ENCODE results near the gene PER3. TPM values are rescaled to one million over a fixed set of nuclear protein-coding genes. Genes with fewer than 3 reads are reported as not detected.

PER3 gene
- total and polyA plus RNA-seq, 2 of the 4 experiments (the other 2 are of a cell fraction) = 3.4 to 4.2 TPM

- DNase-seq (no peak), ATAC-seq (ENCODE audit: low read depth) (no peak)
- intact Hi-C loops (cut with micrococcal nuclease) = no loop called here
- no peak overlapping the region for H2AFZ ChIP-seq (replicated peaks; ENCODE audit: low read length, poor library complexity)
- H3K4ac ChIP-seq (ENCODE audit: low read depth, low read length) = no peak overlapping the region
- no peak overlapping the region for H2AK5ac ChIP-seq (ENCODE audit: low read depth, low read length)
- H4K91ac ChIP-seq (ENCODE audit: insufficient read depth, low read depth, low read length) = no peak overlapping the region
- no TSS peak for BruUV-seq (replicated peaks)
- no peak overlapping the region for H3K4me3 ChIP-seq (ENCODE audit: insufficient read depth, low read depth, low read length)
- CTCF ChIA-PET = interaction anchor here (0.6 kb wide), 1 partner anchor 15 kb away, joined by 3 read pairs; no protein-coding TSS in a partner anchor
- POLR2A ChIA-PET (ENCODE audit: unreplicated experiment) = no interaction called here
- in situ Hi-C loops (cut with MboI; ENCODE audit: low sequenced_read_pairs) = no loop called here
- no peaks in the 10 kb centered on the region for H3K79me1 ChIP-seq (ENCODE audit: low read depth in 1 of 2, low read length in 2 of 2)
- no peak overlapping the region for H2BK5ac ChIP-seq (ENCODE audit: low read depth, low read length, poor library complexity, severe bottlenecking)
- dilution Hi-C loops (cut with HindIII; ENCODE audit: low sequenced_read_pairs, unreplicated experiment) = no loop called here
- H4K8ac ChIP-seq (ENCODE audit: low read depth in 2 of 2, low read length in 2 of 2) = no peak overlapping the region
- H4K20me1 ChIP-seq (ENCODE audit: insufficient read depth, low read length) = no peaks in the 10 kb centered on the region
- H3K14ac ChIP-seq (replicated peaks; ENCODE audit: low read depth, low read length) = no peak overlapping the region
- H2BK120ac ChIP-seq (ENCODE audit: low read depth, low read length) = no peak overlapping the region
- no peaks in the 10 kb centered on the region for H3K9me1 ChIP-seq (ENCODE audit: insufficient read depth, low read length)
- TF ChIP-seq RCOR1 (IDR thresholded peaks at IDR 0.05; ENCODE audit: insufficient replicate concordance, low read length) (no peak), SMC3 (IDR thresholded peaks at IDR 0.05; ENCODE audit: low read depth, low read length) (no peak), MAFK (IDR thresholded peaks at IDR 0.05; ENCODE audit: low read depth, low read length) (no peak), FOS (IDR thresholded peaks at IDR 0.05; ENCODE audit: low read depth, low read length) (no peak), MXI1 (IDR thresholded peaks at IDR 0.05; ENCODE audit: borderline replicate concordance, low read depth, low read length) (no peak), BHLHE40 (IDR thresholded peaks at IDR 0.05; ENCODE audit: low read depth, low read length) (no peak), RAD21 (IDR thresholded peaks at IDR 0.05; ENCODE audit: low read length) (no peak), NFE2L2 (IDR thresholded peaks at IDR 0.05; ENCODE audit: low read depth, low read length) (no peak), CTCF (conservative IDR thresholded peaks at IDR 0.05; ENCODE audit: low read depth, low read length) (no peak), MAZ (IDR thresholded peaks at IDR 0.05; ENCODE audit: borderline replicate concordance, low read depth, low read length) (no peak), RFX5 (IDR thresholded peaks at IDR 0.05; ENCODE audit: low read depth, low read length) (no peak), POLR2A (IDR thresholded peaks at IDR 0.05; ENCODE audit: low read depth, low read length) (no peak), CHD1 (IDR thresholded peaks at IDR 0.05; ENCODE audit: low read depth, low read length) (no peak), CEBPB (IDR thresholded peaks at IDR 0.05; ENCODE audit: low read depth, low read length) (no peak), USF2 (IDR thresholded peaks at IDR 0.05; ENCODE audit: low read depth, low read length) (no peak)
- TF ChIP-seq, protein P1, sequence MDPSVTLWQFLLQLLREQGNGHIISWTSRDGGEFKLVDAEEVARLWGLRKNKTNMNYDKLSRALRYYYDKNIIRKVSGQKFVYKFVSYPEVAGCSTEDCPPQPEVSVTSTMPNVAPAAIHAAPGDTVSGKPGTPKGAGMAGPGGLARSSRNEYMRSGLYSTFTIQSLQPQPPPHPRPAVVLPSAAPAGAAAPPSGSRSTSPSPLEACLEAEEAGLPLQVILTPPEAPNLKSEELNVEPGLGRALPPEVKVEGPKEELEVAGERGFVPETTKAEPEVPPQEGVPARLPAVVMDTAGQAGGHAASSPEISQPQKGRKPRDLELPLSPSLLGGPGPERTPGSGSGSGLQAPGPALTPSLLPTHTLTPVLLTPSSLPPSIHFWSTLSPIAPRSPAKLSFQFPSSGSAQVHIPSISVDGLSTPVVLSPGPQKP (IDR thresholded peaks at IDR 0.05; ENCODE audit: borderline replicate concordance, low read depth, low read length) = no peak
- no peak overlapping the region for H3K23ac ChIP-seq (ENCODE audit: low read depth, low read length)
- H3K9ac ChIP-seq (ENCODE audit: low read depth, low read length) = no peak overlapping the region
- no peak overlapping the region for H2BK15ac ChIP-seq (ENCODE audit: low read depth, low read length)
- H3K27me3 ChIP-seq (ENCODE audit: control insufficient read depth, insufficient read depth, low read length) = no peaks in the 10 kb centered on the region
- no peak overlapping the region for H3K56ac ChIP-seq (ENCODE audit: extremely low read depth, insufficient read depth, low read length)
- no peaks in the 10 kb centered on the region for H3K4me1 ChIP-seq (ENCODE audit: control insufficient read depth, insufficient read depth, low read length)
- H2AK9ac ChIP-seq (replicated peaks; ENCODE audit: low read depth, low read length, poor library complexity) = no peak overlapping the region
- peaks cover 15% of the 10 kb centered on the region for H3K36me3 ChIP-seq (ENCODE audit: control insufficient read depth, insufficient read depth, low read length)
- H4K5ac ChIP-seq (ENCODE audit: low read depth, low read length) = no peak overlapping the region
- H3K27ac ChIP-seq (ENCODE audit: insufficient read depth, low read length) = no peak overlapping the region
- H3K4me2 ChIP-seq (ENCODE audit: low read depth, low read length) = no peak overlapping the region
- H2BK20ac ChIP-seq (ENCODE audit: low read depth, low read length) = no peak overlapping the region
- no peaks in the 10 kb centered on the region; the same call in 1 of the 2 replicates for H3K9me3 ChIP-seq (ENCODE audit: control insufficient read depth, insufficient read depth, low read length)
- no peak overlapping the region for H3K18ac ChIP-seq (ENCODE audit: low read depth, low read length)
These were observed 48.9 kb downstream of the PER3 start for GRCh38 chr1:7833035-7833434.
